Stomach (tissue), 4 donors: ENCODE measurements around the gene FMN2.

ENCODE experiments used
- CTCF ChIP-seq, 7 experiments: fragments of 450-650 bp in 4 of 7; fragments of 200-600 bp in 3 of 7; sonication (generic) in 3 of 7; IDR thresholded peaks; one replicate each; pipeline ENCODE4 v1.5.1; 2016 to 2019; ENCODE audit warnings: antibody characterized with exemption in 7 of 7, control low read depth in 2 of 7, mild to moderate bottlenecking in 1 of 7
- POLR2A ChIP-seq, 4 donors: fragments of 450-650 bp; IDR thresholded peaks; one replicate each; pipeline ENCODE4 v1.6.1; 2016; ENCODE audit warnings: antibody characterized with exemption in 4 of 4, control low read depth in 2 of 4, mild to moderate bottlenecking in 1 of 4, moderate library complexity in 1 of 4

DNA sequence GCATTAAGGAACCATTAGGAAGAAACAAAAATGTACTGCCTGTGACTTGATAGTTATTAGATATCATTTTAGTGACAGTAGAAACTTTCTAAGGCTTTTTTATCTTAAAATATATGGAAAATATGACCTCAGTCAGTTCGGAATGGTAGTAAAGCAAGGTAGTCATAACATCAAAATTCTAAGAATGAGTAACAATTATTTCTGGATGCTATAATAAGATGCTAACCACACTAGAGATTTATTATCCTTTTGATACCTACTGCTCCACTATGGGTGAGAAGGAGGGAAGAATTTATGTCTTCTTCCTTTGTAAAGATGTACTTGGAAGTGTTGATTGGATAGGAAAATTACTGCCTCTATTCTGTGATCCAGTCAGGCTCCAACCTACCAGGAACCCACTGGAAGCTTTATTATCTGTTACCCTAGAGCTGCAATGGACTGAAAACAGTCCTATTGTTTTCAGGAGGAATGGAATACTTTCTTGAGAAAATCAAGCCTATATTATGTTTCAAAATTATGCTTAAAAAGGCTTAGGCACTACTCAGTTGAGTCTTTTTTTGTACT is 8.8 kb downstream of the FMN2 start:
- TF ChIP-seq POLR2A (IDR thresholded peaks at IDR 0.05) (no peak), CTCF (IDR thresholded peaks at IDR 0.05) (no peak)
